ENCODE data around the gene GOSR1. TPM values are rescaled to one million over a fixed set of nuclear protein-coding genes. Genes with fewer than 3 reads are reported as not detected.

GOSR1 gene
- total RNA-seq, 3 donors from 2014 or later, result 61.7 to 63.5 (median 62.7) TPM

DNA sequence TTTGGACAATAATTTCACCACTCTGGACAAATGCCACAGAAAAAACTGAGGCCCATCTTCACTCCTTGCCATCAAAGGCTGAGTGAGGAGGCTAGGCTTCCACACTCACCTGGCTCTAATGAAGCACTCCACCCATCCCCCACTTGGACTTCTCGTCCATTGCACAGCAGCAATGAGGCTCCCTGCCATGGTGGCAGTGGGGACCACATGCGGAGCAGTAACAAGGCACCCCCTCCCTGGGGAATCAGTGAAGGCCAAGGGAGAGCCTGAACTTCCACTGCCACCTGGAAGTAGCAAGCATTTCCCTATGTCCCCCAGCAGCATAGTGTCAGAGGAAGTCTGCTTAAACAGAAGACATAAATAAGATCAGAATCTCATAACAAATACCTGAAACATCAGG is 2.0 kb upstream of the GOSR1 start:
- Mint-ChIP-seq H3K9me3 (no peaks in the 10 kb centered on the region), H3K36me3 (ENCODE audit: insufficient read depth) (no peaks in the 10 kb centered on the region), H3K27me3 (ENCODE audit: low read depth) (no peaks in the 10 kb centered on the region), H3K4me1 (ENCODE audit: low read depth) (peaks cover 36% of the 10 kb centered on the region), H3K4me3 (no peak overlapping the region)
- no peak for DNase-seq
- ATAC-seq, result no peak

DNA sequence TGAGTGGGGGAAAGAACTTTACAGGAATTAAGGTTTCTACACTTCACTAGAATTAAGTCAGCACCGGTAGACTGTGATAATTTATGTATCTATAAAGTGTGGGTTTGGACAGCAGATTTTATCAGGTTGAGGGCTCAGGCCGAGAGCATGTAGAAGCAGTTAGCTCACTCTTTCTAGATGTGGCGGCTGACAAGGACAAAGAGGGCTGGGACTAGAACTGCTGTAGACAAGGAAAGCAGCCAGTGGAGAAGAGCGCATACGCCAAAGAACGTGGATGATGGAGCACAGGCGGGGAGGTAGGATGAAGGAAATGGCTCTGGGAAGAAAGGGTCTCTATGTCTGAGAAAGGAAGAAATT is 504 bp upstream of the GOSR1 start:
- peaks cover 7% of the 10 kb centered on the region for H3K36me3 Mint-ChIP-seq (ENCODE audit: insufficient read depth)
- H3K4me1 Mint-ChIP-seq (ENCODE audit: low read depth), result peaks cover 39% of the 10 kb centered on the region
- H3K4me3 Mint-ChIP-seq, result peak overlapping the region; percentile 99
- H3K9me3 Mint-ChIP-seq, result no peaks in the 10 kb centered on the region
- no peaks in the 10 kb centered on the region for H3K27me3 Mint-ChIP-seq (ENCODE audit: low read depth)
- ATAC-seq (peak; percentile 25 to 29), DNase-seq (no peak)

GRCh38 chr17:30477774-30478115 is 537 bp downstream of the GOSR1 start:
- Mint-ChIP-seq H3K4me1 (ENCODE audit: low read depth) (peaks cover 39% of the 10 kb centered on the region), H3K27me3 (ENCODE audit: low read depth) (no peaks in the 10 kb centered on the region), H3K9me3 (no peaks in the 10 kb centered on the region), H3K36me3 (ENCODE audit: insufficient read depth) (peaks cover 10% of the 10 kb centered on the region), H3K4me3 (peak overlapping the region; percentile 99)
- DNase-seq (no peak), ATAC-seq (peak; percentile 32 to 46)

DNA sequence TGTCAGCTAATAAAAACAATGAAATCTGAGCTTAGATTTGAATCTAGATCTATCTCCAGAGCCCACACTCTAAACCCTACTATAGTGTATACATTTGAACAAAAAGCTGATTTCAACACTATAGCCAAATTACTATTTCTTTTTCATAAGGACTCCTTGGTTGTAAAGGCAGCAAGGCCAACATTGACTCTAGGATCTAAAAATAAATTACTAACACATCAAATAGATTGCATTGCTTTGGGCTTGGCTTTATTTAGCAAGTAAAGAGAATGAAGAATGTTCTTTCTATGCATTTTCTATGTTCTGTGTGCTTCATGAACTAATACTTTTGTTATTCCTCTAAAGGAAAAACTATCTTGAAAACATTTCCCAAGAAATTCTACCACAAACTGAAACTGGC is 5.3 kb downstream of the GOSR1 start:
- Mint-ChIP-seq H3K36me3 (ENCODE audit: insufficient read depth) (peaks cover 39% of the 10 kb centered on the region), H3K4me1 (ENCODE audit: low read depth) (peaks cover 24% of the 10 kb centered on the region), H3K9me3 (no peaks in the 10 kb centered on the region), H3K27me3 (ENCODE audit: low read depth) (no peaks in the 10 kb centered on the region), H3K4me3 (no peak overlapping the region)
- ATAC-seq (no peak), DNase-seq (no peak)

DNA sequence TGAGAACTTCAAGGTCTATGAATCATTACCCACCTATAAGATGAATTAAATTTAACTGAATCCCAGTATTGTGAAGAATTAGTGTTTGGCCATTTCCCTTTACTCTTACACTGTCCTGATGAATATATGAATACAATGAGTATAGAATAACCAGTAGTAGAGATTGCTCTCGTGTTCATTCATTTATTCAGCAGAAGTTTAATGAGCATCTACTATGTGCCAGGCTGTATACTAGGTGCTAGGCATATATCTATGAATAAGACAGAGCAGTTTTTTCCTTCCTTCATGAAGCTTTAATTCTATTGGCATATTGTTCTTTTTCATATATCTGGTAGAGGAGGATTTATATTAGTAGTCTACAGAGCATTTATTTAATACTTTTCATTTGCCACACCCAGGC is 6.0 kb downstream of the GOSR1 start:
- Mint-ChIP-seq H3K36me3 (ENCODE audit: insufficient read depth) (peaks cover 39% of the 10 kb centered on the region), H3K4me1 (ENCODE audit: low read depth) (peaks cover 18% of the 10 kb centered on the region), H3K9me3 (no peaks in the 10 kb centered on the region), H3K27me3 (ENCODE audit: low read depth) (no peaks in the 10 kb centered on the region), H3K4me3 (no peak overlapping the region)
- DNase-seq (no peak), ATAC-seq (no peak)

- Mint-ChIP-seq H3K4me3 (no peak overlapping the region), H3K27me3 (ENCODE audit: low read depth) (no peaks in the 10 kb centered on the region), H3K4me1 (ENCODE audit: low read depth) (peaks cover 8% of the 10 kb centered on the region), H3K9me3 (no peaks in the 10 kb centered on the region), H3K36me3 (ENCODE audit: insufficient read depth) (peaks cover 46% of the 10 kb centered on the region)
- no peak for ATAC-seq
- no peak for DNase-seq
These were observed 16.6 kb downstream of the GOSR1 start for GRCh38 chr17:30493780-30494179.

GRCh38 chr17:30495586-30495985 is 18.4 kb downstream of the GOSR1 start:
- H3K9me3 Mint-ChIP-seq, result no peaks in the 10 kb centered on the region
- no peak for ATAC-seq
- H3K4me3 Mint-ChIP-seq, result no peak overlapping the region
- DNase-seq, result no peak
- H3K36me3 Mint-ChIP-seq (ENCODE audit: insufficient read depth), result peaks cover 50% of the 10 kb centered on the region
- H3K27me3 Mint-ChIP-seq (ENCODE audit: low read depth), result no peaks in the 10 kb centered on the region
- peaks cover 16% of the 10 kb centered on the region for H3K4me1 Mint-ChIP-seq (ENCODE audit: low read depth)

DNA sequence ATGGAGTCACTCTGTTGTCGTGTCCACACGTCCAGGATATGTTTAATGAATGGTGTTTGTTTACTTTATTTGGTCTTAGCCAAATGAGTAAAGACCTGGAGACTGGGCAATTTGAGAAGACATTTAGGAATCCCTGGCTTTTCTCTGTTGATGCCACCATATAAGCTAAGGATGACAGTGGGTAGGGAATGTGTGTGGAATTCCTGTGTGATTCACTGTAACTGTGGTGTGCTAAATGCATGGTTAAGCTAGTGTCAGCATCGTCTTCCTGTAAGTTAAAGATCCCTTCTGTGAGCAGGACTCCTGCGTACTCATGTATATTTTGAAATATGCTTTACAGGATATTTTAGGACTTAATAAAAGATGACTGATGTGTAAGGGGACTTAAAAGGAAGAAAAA is 26.4 kb downstream of the GOSR1 start:
- no peaks in the 10 kb centered on the region for H3K27me3 Mint-ChIP-seq (ENCODE audit: low read depth)
- H3K36me3 Mint-ChIP-seq (ENCODE audit: insufficient read depth), result peaks cover 46% of the 10 kb centered on the region
- H3K4me1 Mint-ChIP-seq (ENCODE audit: low read depth), result peaks cover 34% of the 10 kb centered on the region
- DNase-seq (no peak), ATAC-seq (no peak)
- H3K4me3 Mint-ChIP-seq, result no peak overlapping the region
- H3K9me3 Mint-ChIP-seq, result no peaks in the 10 kb centered on the region

DNA sequence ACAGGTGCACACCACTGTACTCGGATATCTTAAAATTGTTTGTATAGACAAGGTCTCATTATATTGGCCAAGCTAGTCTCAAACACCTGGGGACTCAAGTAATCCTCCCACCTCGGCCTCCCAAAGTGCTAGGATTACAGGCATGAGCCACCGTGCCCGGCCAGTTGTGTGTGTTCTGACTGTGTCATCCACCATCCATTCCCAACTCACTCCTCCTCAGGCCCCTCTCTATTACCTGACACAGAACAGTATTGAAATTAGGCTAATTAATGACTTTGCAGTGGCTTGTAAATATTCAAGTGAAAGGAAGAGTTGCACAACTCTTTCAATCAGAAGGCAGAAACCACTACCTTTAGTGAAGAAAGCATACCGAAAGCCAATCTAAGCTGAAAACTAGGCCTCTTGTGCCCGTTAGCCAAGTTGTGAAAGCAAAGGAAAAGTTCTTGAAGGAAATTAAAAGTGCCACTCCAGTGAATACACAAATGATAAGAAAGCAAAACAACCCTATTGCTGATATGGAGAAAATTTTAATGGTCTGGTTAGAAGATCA is 28.7 kb downstream of the GOSR1 start:
- Mint-ChIP-seq H3K36me3 (ENCODE audit: insufficient read depth) (peaks cover 30% of the 10 kb centered on the region), H3K27me3 (ENCODE audit: low read depth) (no peaks in the 10 kb centered on the region), H3K9me3 (no peaks in the 10 kb centered on the region), H3K4me1 (ENCODE audit: low read depth) (peaks cover 22% of the 10 kb centered on the region), H3K4me3 (no peak overlapping the region)
- DNase-seq (no peak), ATAC-seq (no peak)

- Mint-ChIP-seq H3K36me3 (ENCODE audit: insufficient read depth) (peaks cover 27% of the 10 kb centered on the region), H3K27me3 (ENCODE audit: low read depth) (no peaks in the 10 kb centered on the region), H3K4me1 (ENCODE audit: low read depth) (peaks cover 22% of the 10 kb centered on the region), H3K9me3 (no peaks in the 10 kb centered on the region), H3K4me3 (no peak overlapping the region)
- no peak for ATAC-seq
- no peak for DNase-seq
These were observed 29.3 kb downstream of the GOSR1 start for GRCh38 chr17:30506481-30506880.

DNA sequence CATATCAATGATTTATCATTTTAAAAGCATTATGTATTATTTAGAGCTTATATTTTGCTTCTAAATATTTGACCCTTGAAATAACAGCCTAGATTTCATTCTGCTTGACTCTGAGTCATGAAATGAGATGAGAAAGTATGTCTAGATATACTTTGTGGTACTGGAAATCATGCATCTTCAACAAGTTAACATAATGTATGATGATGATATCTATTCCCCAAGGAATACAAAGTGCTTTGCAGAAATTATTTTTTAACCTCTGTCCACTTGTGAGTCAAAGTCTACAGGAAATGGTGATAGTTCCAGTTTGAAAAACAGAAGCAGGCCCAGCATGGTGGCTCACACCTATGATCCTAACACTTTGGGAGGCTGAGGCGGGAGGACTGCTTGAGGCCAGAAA is 36.1 kb downstream of the GOSR1 start:
- peaks cover 17% of the 10 kb centered on the region for H3K36me3 Mint-ChIP-seq (ENCODE audit: insufficient read depth)
- no peak overlapping the region for H3K4me3 Mint-ChIP-seq
- peaks cover 5% of the 10 kb centered on the region for H3K4me1 Mint-ChIP-seq (ENCODE audit: low read depth)
- DNase-seq (no peak), ATAC-seq (no peak)
- no peaks in the 10 kb centered on the region for H3K9me3 Mint-ChIP-seq
- no peaks in the 10 kb centered on the region for H3K27me3 Mint-ChIP-seq (ENCODE audit: low read depth)

GRCh38 chr17:30514895-30515596 is 37.8 kb downstream of the GOSR1 start:
- H3K36me3 Mint-ChIP-seq (ENCODE audit: insufficient read depth), result peaks cover 21% of the 10 kb centered on the region
- DNase-seq (no peak), ATAC-seq (no peak)
- H3K4me3 Mint-ChIP-seq, result no peak overlapping the region
- H3K9me3 Mint-ChIP-seq, result no peaks in the 10 kb centered on the region
- peaks cover 7% of the 10 kb centered on the region for H3K4me1 Mint-ChIP-seq (ENCODE audit: low read depth)
- H3K27me3 Mint-ChIP-seq (ENCODE audit: low read depth), result no peaks in the 10 kb centered on the region

- H3K4me3 Mint-ChIP-seq, result no peak overlapping the region
- H3K9me3 Mint-ChIP-seq, result no peaks in the 10 kb centered on the region
- H3K27me3 Mint-ChIP-seq (ENCODE audit: low read depth), result no peaks in the 10 kb centered on the region
- DNase-seq (no peak), ATAC-seq (no peak)
- H3K36me3 Mint-ChIP-seq (ENCODE audit: insufficient read depth), result peaks cover 36% of the 10 kb centered on the region
- peaks cover 7% of the 10 kb centered on the region for H3K4me1 Mint-ChIP-seq (ENCODE audit: low read depth)
These were observed 40.6 kb downstream of the GOSR1 start for GRCh38 chr17:30517786-30518185.

GRCh38 chr17:30519166-30519565 is 42.0 kb downstream of the GOSR1 start:
- ATAC-seq (no peak), DNase-seq (no peak)
- H3K4me1 Mint-ChIP-seq (ENCODE audit: low read depth), result peaks cover 6% of the 10 kb centered on the region
- no peaks in the 10 kb centered on the region for H3K9me3 Mint-ChIP-seq
- no peaks in the 10 kb centered on the region for H3K27me3 Mint-ChIP-seq (ENCODE audit: low read depth)
- no peak overlapping the region for H3K4me3 Mint-ChIP-seq
- peaks cover 40% of the 10 kb centered on the region for H3K36me3 Mint-ChIP-seq (ENCODE audit: insufficient read depth)

DNA sequence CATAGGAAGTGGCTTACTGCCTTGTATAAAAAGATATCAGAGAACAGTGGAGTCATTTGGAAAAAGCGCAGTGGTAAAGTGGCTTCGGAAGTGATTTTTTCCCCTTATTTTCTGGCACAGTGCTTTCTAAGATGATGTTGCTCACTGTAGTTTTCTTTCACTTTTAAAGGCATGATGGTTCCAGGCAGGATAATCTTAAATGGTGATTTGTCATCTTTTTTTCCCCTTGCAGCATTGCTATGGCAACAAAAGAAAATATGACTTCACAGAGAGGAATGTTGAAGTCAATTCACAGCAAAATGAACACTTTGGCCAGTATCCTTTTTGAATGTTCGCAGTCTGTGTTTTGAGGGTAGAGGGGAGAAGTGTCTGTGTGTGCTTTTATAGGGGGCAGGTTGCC is 42.5 kb downstream of the GOSR1 start:
- H3K27me3 Mint-ChIP-seq (ENCODE audit: low read depth), result no peaks in the 10 kb centered on the region
- no peak overlapping the region for H3K4me3 Mint-ChIP-seq
- ATAC-seq, result no peak
- DNase-seq, result no peak
- peaks cover 40% of the 10 kb centered on the region for H3K36me3 Mint-ChIP-seq (ENCODE audit: insufficient read depth)
- H3K4me1 Mint-ChIP-seq (ENCODE audit: low read depth), result peaks cover 4% of the 10 kb centered on the region
- no peaks in the 10 kb centered on the region for H3K9me3 Mint-ChIP-seq

All from activated T-cell treated with anti-CD3 and anti-CD28 coated beads, Interleukin-2, amount 50 U/mL, for 4 hours (primary cell).